Measurements from ENCODE around the gene MYO1H. TPM values are rescaled to one million over a fixed set of nuclear protein-coding genes. Genes with fewer than 3 reads are reported as not detected.
A peak's percentile ranks its signal among the peaks of the same experiment; 100 is the strongest.

MYO1H gene
- total RNA-seq, 4 donors from 2014 or later: not detected

DNA sequence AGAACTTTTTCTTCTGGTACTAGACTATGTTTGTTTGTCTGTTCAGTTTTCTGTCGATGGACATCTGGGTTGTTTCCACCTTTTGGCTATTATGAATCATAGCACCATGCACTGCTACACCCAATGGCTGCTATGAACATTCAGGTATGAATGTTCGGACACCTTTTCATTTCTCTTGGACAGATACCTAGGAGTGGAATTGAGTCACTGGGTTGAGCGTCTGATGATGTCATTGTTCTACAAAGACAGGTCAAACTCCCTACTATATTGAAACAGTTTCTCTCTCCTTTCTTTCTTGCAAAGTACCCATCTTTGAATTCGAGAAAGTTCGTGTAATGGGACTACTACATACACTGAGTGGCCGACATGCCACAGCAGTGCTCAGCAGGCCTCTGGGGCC, 84.7 kb downstream of the MYO1H start:
- DNase-seq: no peak
- Histone ChIP-seq H3K27me3 (no peaks in the 10 kb centered on the region), H3K4me1 (peaks cover 0 to 14% of the 10 kb centered on the region in 2 donors), H3K27ac (peak overlapping the region in 1 of 4 donors; percentile 47), H3K36me3 (no peaks in the 10 kb centered on the region), H3K9me3 (no peaks in the 10 kb centered on the region), H3K4me3 (no peak overlapping the region)
- intact Hi-C loops (cut with DNase I; ENCODE audit: low total_unique reads) (loop anchor here (2.0 kb wide), 1 partner anchor 44 kb away; the partner anchor contains the start of genes KCTD10 and UBE3B), in situ Hi-C loops (cut with MboI; ENCODE audit: low sequenced_read_pairs in 4 of 4) (loop anchor here in 1 of 4 donors (5.0 kb wide), 1 partner anchor 45 kb away; the partner anchor contains the start of genes KCTD10 and UBE3B)
- TF ChIP-seq, protein P1, sequence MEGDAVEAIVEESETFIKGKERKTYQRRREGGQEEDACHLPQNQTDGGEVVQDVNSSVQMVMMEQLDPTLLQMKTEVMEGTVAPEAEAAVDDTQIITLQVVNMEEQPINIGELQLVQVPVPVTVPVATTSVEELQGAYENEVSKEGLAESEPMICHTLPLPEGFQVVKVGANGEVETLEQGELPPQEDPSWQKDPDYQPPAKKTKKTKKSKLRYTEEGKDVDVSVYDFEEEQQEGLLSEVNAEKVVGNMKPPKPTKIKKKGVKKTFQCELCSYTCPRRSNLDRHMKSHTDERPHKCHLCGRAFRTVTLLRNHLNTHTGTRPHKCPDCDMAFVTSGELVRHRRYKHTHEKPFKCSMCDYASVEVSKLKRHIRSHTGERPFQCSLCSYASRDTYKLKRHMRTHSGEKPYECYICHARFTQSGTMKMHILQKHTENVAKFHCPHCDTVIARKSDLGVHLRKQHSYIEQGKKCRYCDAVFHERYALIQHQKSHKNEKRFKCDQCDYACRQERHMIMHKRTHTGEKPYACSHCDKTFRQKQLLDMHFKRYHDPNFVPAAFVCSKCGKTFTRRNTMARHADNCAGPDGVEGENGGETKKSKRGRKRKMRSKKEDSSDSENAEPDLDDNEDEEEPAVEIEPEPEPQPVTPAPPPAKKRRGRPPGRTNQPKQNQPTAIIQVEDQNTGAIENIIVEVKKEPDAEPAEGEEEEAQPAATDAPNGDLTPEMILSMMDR (IDR thresholded peaks at IDR 0.05 in 4 of 5, conservative IDR thresholded peaks at IDR 0.05 in 1 of 5): no peak
- TF ChIP-seq POLR2A (IDR thresholded peaks at IDR 0.05): no peak
- ATAC-seq: no peak

DNA sequence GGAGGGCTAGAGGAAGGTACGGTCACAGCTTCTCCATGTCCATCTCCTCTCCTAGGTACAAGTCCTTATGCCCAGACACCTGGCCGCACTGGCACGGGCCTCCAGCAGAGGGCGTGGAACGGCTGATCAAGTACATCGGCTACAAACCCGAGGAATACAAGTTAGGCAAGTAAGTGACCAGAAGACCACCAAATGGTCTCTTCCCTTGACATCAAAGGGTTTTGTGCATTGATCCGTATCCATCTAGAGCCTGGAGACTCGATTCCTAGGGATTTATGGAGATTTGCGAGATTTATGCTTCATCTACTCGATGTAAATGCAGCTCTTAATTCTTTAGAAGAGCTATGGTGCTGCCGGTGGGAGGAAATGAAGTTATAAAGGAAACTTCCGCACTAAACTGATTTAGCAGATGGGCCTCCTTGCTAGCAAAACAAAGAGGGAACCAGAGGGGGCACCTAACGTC, 85.2 kb downstream of the MYO1H start:
- intact Hi-C loops (cut with DNase I; ENCODE audit: low total_unique reads): loop anchor here (2.0 kb wide), 1 partner anchor 44 kb away; the partner anchor contains the start of genes KCTD10 and UBE3B
- no peak for TF ChIP-seq POLR2A (IDR thresholded peaks at IDR 0.05)
- TF ChIP-seq, protein P1 (IDR thresholded peaks at IDR 0.05 in 4 of 5, conservative IDR thresholded peaks at IDR 0.05 in 1 of 5): peak in 4 of 5 experiments; percentile 54 to 78 (median 64)

DNA sequence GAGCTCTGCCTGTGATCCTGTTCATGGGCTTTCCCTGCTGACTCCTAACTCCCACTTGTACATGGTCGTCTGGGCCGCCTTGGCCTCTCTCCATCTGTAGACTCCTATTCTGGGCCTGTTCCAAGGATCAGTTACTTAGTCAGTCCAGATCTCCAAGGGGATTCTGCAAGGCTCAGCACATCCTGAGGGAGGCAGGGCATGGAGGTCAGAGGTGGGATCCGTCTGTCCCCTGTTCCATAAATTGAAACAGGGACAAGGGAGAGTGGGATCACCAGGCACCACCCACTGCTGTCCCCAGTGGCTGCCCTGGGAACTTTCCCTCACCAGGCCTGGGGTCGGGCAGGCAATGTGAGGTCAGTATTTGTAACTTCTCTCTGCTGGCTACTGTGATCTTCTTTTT, 85.9 kb downstream of the MYO1H start:
- DNase-seq: peak in 1 of 2 donors; percentile 21
- TF ChIP-seq, protein P1 (IDR thresholded peaks at IDR 0.05 in 4 of 5, conservative IDR thresholded peaks at IDR 0.05 in 1 of 5): peak in 2 of 5 experiments; percentile 21 to 24
- TF ChIP-seq POLR2A (IDR thresholded peaks at IDR 0.05): no peak
- Histone ChIP-seq H3K36me3 (no peaks in the 10 kb centered on the region), H3K27ac (peak overlapping the region in 3 of 4 donors; percentile 39 to 50 (median 47)), H3K4me1 (peaks cover 0 to 14% of the 10 kb centered on the region in 2 donors), H3K9me3 (no peaks in the 10 kb centered on the region), H3K4me3 (no peak overlapping the region), H3K27me3 (no peaks in the 10 kb centered on the region)
- intact Hi-C loops (cut with DNase I; ENCODE audit: low total_unique reads) (loop anchor here (2.0 kb wide), 1 partner anchor 43 kb away; the partner anchor contains the start of genes KCTD10 and UBE3B), in situ Hi-C loops (cut with MboI; ENCODE audit: low sequenced_read_pairs in 4 of 4) (loop anchor here in 1 of 4 donors (5.0 kb wide), 1 partner anchor 44 kb away; the partner anchor contains the start of genes KCTD10 and UBE3B)
- ATAC-seq: peak in 1 of 2 donors; percentile 41

More for the DNA sequence above, 85.2 kb downstream of the MYO1H start:
- DNase-seq: peak; percentile 38 to 68
- no peaks in the 10 kb centered on the region for H3K36me3 ChIP-seq
- H3K4me1 ChIP-seq: peaks cover 0 to 14% of the 10 kb centered on the region in 2 donors
- H3K9me3 ChIP-seq: no peaks in the 10 kb centered on the region
- in situ Hi-C loops (cut with MboI; ENCODE audit: low sequenced_read_pairs in 4 of 4): loop anchor here in 1 of 4 donors (5.0 kb wide), 1 partner anchor 44 kb away; the partner anchor contains the start of genes KCTD10 and UBE3B
- H3K4me3 ChIP-seq: peak overlapping the region in 1 of 4 donors; percentile 9
- ATAC-seq: peak; percentile 24 to 40
- H3K27ac ChIP-seq: peak overlapping the region in 3 of 4 donors; percentile 39 to 50 (median 47)
- H3K27me3 ChIP-seq: no peaks in the 10 kb centered on the region

DNA sequence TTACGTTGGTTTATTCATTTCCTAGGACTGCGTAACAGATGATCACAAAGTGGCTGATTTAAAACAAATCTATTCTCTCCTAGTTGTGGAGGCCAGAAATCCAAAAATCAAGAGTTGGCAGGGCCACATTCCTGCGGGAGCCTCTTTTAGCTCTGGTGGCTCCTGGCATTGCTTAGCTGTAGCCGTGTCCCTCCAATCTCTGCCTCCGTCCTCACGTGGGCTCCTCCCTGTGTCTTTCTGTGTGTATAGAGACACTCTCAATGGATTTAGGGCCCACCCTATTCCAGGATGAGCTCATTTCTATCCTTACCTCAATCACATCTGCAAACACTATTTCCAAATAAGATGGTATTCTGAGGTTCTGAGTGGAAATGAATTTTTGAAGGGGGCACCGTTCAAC, 86.9 kb downstream of the MYO1H start:
- no peak for TF ChIP-seq POLR2A (IDR thresholded peaks at IDR 0.05)
- intact Hi-C loops (cut with DNase I; ENCODE audit: low total_unique reads): no loop called here

DNA sequence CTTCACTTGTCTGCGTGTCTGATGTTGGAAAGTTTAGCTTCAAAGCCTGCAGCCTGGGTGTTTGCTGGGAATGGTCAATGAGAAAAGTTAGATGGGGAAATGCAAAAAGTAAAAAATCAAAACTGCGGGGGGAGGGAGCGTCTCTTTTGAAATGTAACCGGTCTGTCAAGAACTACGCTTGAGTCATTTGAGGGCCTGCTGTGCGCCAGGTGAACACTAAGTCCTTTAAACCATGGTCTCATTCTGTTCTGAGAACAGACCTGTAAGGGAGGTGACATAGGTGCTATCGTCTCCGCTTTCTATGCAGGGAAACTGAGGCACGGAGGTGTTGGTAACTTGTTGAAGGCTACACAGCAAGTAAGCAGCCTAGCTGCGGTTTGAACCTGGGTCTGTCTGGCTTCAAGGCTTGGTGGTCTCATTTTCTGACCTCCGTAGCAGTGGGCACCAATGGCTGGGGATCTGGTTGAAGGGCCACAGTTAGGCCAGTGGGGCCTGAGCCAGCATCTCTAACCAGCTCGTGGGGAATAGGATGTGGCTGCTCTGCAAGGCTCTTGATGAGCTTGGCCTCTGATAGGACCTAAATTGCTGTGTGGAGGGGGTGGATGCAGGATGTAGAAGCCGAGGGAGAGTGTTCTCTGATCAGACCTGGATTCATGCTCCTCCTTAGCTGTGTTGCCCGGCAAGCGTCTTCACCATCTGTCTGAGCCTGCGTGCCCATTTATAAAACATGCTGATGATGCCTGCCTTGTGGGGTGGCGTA, 87.9 kb downstream of the MYO1H start:
- Histone ChIP-seq H3K9me3 (no peaks in the 10 kb centered on the region), H3K27me3 (no peaks in the 10 kb centered on the region), H3K4me3 (no peak overlapping the region), H3K27ac (no peak overlapping the region), H3K4me1 (peaks cover 0 to 14% of the 10 kb centered on the region in 2 donors), H3K36me3 (no peaks in the 10 kb centered on the region)
- ATAC-seq (no peak), DNase-seq (no peak)
- in situ Hi-C loops (cut with MboI; ENCODE audit: low sequenced_read_pairs in 4 of 4) (no loop called here), intact Hi-C loops (cut with DNase I; ENCODE audit: low total_unique reads) (no loop called here)
- TF ChIP-seq, protein P1 (IDR thresholded peaks at IDR 0.05 in 4 of 5, conservative IDR thresholded peaks at IDR 0.05 in 1 of 5): no peak
- no peak for TF ChIP-seq POLR2A (IDR thresholded peaks at IDR 0.05)

More for the DNA sequence above, 86.9 kb downstream of the MYO1H start:
- Histone ChIP-seq H3K4me3 (no peak overlapping the region), H3K4me1 (peaks cover 0 to 14% of the 10 kb centered on the region in 2 donors), H3K27ac (no peak overlapping the region), H3K9me3 (no peaks in the 10 kb centered on the region), H3K36me3 (no peaks in the 10 kb centered on the region), H3K27me3 (no peaks in the 10 kb centered on the region)
- no peak for DNase-seq
- in situ Hi-C loops (cut with MboI; ENCODE audit: low sequenced_read_pairs in 4 of 4): loop anchor here in 1 of 4 donors (5.0 kb wide), 1 partner anchor 43 kb away; the partner anchor contains the start of genes KCTD10 and UBE3B
- ATAC-seq: no peak

Measured in gastrocnemius medialis (tissue), 4 donors.